Measurements from ENCODE around the gene CACNA1F.

DNA sequence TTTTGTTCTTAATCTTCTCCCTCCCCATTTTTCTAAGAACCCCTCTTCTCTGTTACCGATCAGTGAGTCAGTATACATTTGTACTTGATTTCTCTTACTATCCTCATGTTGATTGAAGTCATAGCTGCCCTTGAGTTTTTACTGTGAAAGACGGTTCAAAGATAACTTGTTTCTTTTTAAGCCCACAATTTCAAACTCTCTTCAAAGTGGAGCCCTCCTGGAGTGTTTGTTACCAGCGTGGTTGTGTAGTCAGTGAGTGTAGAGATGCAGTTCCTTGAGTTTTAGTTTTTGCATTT lies 44.3 kb upstream of the CACNA1F start:
- TF ChIP-seq CTCF (conservative IDR thresholded peaks at IDR 0.05; ENCODE audit: low read depth, low read length) (no peak), EZH2 (IDR thresholded peaks at IDR 0.05; ENCODE audit: low read length, unreplicated experiment) (no peak)
